Neuronal stem cell (in vitro differentiated cells): Measurements from ENCODE around the gene ANKAR.

ENCODE experiments used
- DNase-seq: peaks from one replicate; pipeline ENCODE4 v3.0.0-alpha.2; 2013; ENCODE audit warnings: low spot score
- H2AFZ ChIP-seq: one replicate; pipeline ENCODE4 v1.6.1; 2013; ENCODE audit warnings: mild to moderate bottlenecking, low read length, inconsistent platforms
- H2AK5ac ChIP-seq: 2 replicates; pipeline ENCODE4 v1.6.1; 2013; ENCODE audit warnings: low read depth, mild to moderate bottlenecking, inconsistent platforms, low read length, moderate library complexity, mixed read lengths
- H2BK120ac ChIP-seq: 2 replicates; pipeline ENCODE4 v1.6.1; 2013; ENCODE audit warnings: low read depth, mild to moderate bottlenecking, inconsistent platforms, low read length, moderate library complexity, mixed read lengths
- H2BK12ac ChIP-seq: one replicate; pipeline ENCODE4 v1.6.1; 2013; ENCODE audit warnings: low read length, inconsistent platforms
- H2BK15ac ChIP-seq: 2 replicates; pipeline ENCODE4 v1.6.1; 2013; ENCODE audit warnings: mild to moderate bottlenecking, low read length, inconsistent platforms, mixed read lengths
- H2BK5ac ChIP-seq: one replicate; pipeline ENCODE4 v1.6.1; 2013; ENCODE audit warnings: inconsistent platforms, mild to moderate bottlenecking, low read length, moderate library complexity
- H3K14ac ChIP-seq: one replicate; pipeline ENCODE4 v1.6.1; 2013; ENCODE audit warnings: low read length, inconsistent platforms
- H3K18ac ChIP-seq: 2 replicates; pipeline ENCODE4 v1.6.1; 2013; ENCODE audit warnings: low read length, inconsistent platforms
- H3K23ac ChIP-seq: 2 replicates; pipeline ENCODE4 v1.6.1; 2013; ENCODE audit warnings: low read depth, mild to moderate bottlenecking, mixed read lengths, low read length, inconsistent platforms; ENCODE audit not compliant: poor library complexity
- H3K27ac ChIP-seq: replicated peaks from 3 replicates; pipeline ENCODE4 v1.5.1; 2013; ENCODE audit warnings: low read length, inconsistent platforms
- H3K27me3 ChIP-seq, 3 experiments: 2 replicates each; pipeline ENCODE4 v1.6.1; 2013; ENCODE audit warnings: low read length in 3 of 3, mild to moderate bottlenecking in 2 of 3, inconsistent platforms in 1 of 3, low read depth in 1 of 3, mixed read lengths in 1 of 3, moderate library complexity in 1 of 3; ENCODE audit not compliant: control insufficient read depth in 3 of 3, insufficient read depth in 3 of 3
- H3K36me3 ChIP-seq, 2 donors: replicated peaks in 1 of 2; 2 replicates each; pipeline ENCODE4 v1.6.1; 2013; ENCODE audit warnings: low read length in 2 of 2; ENCODE audit not compliant: control insufficient read depth in 2 of 2, insufficient read depth in 2 of 2
- H3K4ac ChIP-seq: 2 replicates; pipeline ENCODE4 v1.6.1; 2013; ENCODE audit warnings: inconsistent platforms, mild to moderate bottlenecking, low read length, moderate library complexity
- H3K4me1 ChIP-seq, 2 donors: 1 replicate in 1 of 2; 2 replicates in 1 of 2; pipeline ENCODE4 v1.6.1; 2013; ENCODE audit warnings: low read length in 2 of 2, low read depth in 1 of 2; ENCODE audit not compliant: control insufficient read depth in 2 of 2, insufficient read depth in 1 of 2
- H3K4me2 ChIP-seq: one replicate; pipeline ENCODE4 v1.6.1; 2013; ENCODE audit warnings: mild to moderate bottlenecking, low read length, inconsistent platforms; ENCODE audit not compliant: insufficient read depth, poor library complexity, severe bottlenecking
- H3K4me3 ChIP-seq, 2 donors: 2 replicates each; pipeline ENCODE4 v1.5.1; 2013; ENCODE audit warnings: low read length in 2 of 2, mild to moderate bottlenecking in 2 of 2, inconsistent platforms in 1 of 2, moderate library complexity in 1 of 2
- H3K79me1 ChIP-seq: one replicate; pipeline ENCODE4 v1.6.1; 2013; ENCODE audit warnings: low read depth, mild to moderate bottlenecking, inconsistent platforms, low read length, moderate library complexity
- H3K9ac ChIP-seq: one replicate; pipeline ENCODE4 v1.6.1; 2013; ENCODE audit warnings: mild to moderate bottlenecking, low read depth, low read length, inconsistent platforms; ENCODE audit not compliant: poor library complexity
- H3K9me3 ChIP-seq, 2 donors: replicated peaks in 1 of 2; 2 replicates each; pipeline versions ENCODE3 to v1.6.1; 2013; ENCODE audit warnings: low read length in 2 of 2, mild to moderate bottlenecking in 2 of 2, inconsistent platforms in 1 of 2, low read depth in 1 of 2, mixed read lengths in 1 of 2, moderate library complexity in 1 of 2; ENCODE audit not compliant: control insufficient read depth in 2 of 2, insufficient read depth in 1 of 2
- H4K8ac ChIP-seq: one replicate; pipeline ENCODE4 v1.6.1; 2013; ENCODE audit warnings: low read depth, mild to moderate bottlenecking, inconsistent platforms, low read length, moderate library complexity
- H4K91ac ChIP-seq: one replicate; pipeline ENCODE4 v1.6.1; 2013; ENCODE audit warnings: low read length, low read depth, mild to moderate bottlenecking, inconsistent platforms; ENCODE audit not compliant: poor library complexity
- WGBS, 2 donors: extraction: QIAGEN DNeasy Blood & Tissue Kit; methylation state at CpG; one replicate each; pipeline ENCODE4 v1.1.7; 2013; ENCODE audit warnings: missing lambda C conversion rate in 2 of 2, mixed read lengths in 1 of 2; ENCODE audit not compliant: insufficient read length in 2 of 2, insufficient replicate concordance in 1 of 2; ENCODE audit errors: extremely low coverage in 2 of 2; 5-methylcytosine and 5-hydroxymethylcytosine counted together

Gene ANKAR

GRCh38 chr2:189635353-189635752 is 39.1 kb upstream of the ANKAR start:
- no peaks in the 10 kb centered on the region for H3K9me3 ChIP-seq
- no peak for DNase-seq
- H3K4me3 ChIP-seq: no peak overlapping the region
- H2BK15ac ChIP-seq: no peak overlapping the region
- no peak overlapping the region for H2AK5ac ChIP-seq
- H3K36me3 ChIP-seq: no peaks in the 10 kb centered on the region
- H3K18ac ChIP-seq: no peak overlapping the region
- H3K4me1 ChIP-seq: no peaks in the 10 kb centered on the region
- no peak overlapping the region for H3K4me2 ChIP-seq
- H3K9ac ChIP-seq: no peak overlapping the region
- H3K79me1 ChIP-seq: no peaks in the 10 kb centered on the region
- no peak overlapping the region for H2BK5ac ChIP-seq
- H4K8ac ChIP-seq: no peak overlapping the region
- no peak overlapping the region for H3K14ac ChIP-seq
- H3K4ac ChIP-seq: no peak overlapping the region
- H3K27me3 ChIP-seq: peaks cover 0 to 13% (median 0%) of the 10 kb centered on the region in 3 experiments
- H2BK120ac ChIP-seq: no peak overlapping the region
- H3K27ac ChIP-seq: no peak overlapping the region
- H3K23ac ChIP-seq: no peak overlapping the region
- H2AFZ ChIP-seq: no peak overlapping the region
- no peak overlapping the region for H4K91ac ChIP-seq
- no peak overlapping the region for H2BK12ac ChIP-seq
- WGBS, 2 donors: no CpG with 5 or more reads among the region's 2 CpGs

GRCh38 chr2:189638301-189639006 is 36.0 kb upstream of the ANKAR start:
- no peak overlapping the region for H3K23ac ChIP-seq
- H2AK5ac ChIP-seq: no peak overlapping the region
- no peak overlapping the region for H2AFZ ChIP-seq
- H3K9me3 ChIP-seq: no peaks in the 10 kb centered on the region
- no peak overlapping the region for H2BK120ac ChIP-seq
- no peak overlapping the region for H3K4me3 ChIP-seq
- H4K91ac ChIP-seq: no peak overlapping the region
- H3K79me1 ChIP-seq: no peaks in the 10 kb centered on the region
- no peak overlapping the region for H4K8ac ChIP-seq
- no peak overlapping the region for H2BK15ac ChIP-seq
- no peak for DNase-seq
- H3K18ac ChIP-seq: no peak overlapping the region
- no peak overlapping the region for H3K9ac ChIP-seq
- H3K4ac ChIP-seq: no peak overlapping the region
- H3K36me3 ChIP-seq: no peaks in the 10 kb centered on the region
- no peak overlapping the region for H3K4me2 ChIP-seq
- H3K14ac ChIP-seq: no peak overlapping the region
- no peak overlapping the region for H2BK12ac ChIP-seq
- no CpG with 5 or more reads among the region's 4 CpGs for WGBS, 2 donors
- no peak overlapping the region for H3K27ac ChIP-seq
- H3K27me3 ChIP-seq: peaks cover 0 to 13% (median 0%) of the 10 kb centered on the region in 3 experiments
- H2BK5ac ChIP-seq: no peak overlapping the region
- peaks cover 0 to 3% of the 10 kb centered on the region in 2 donors for H3K4me1 ChIP-seq

GRCh38 chr2:189639007-189639609 is 35.4 kb upstream of the ANKAR start:
- no peak overlapping the region for H3K23ac ChIP-seq
- H3K4me2 ChIP-seq: no peak overlapping the region
- WGBS, 2 donors: no CpG with 5 or more reads among the region's 3 CpGs
- no peak overlapping the region for H3K27ac ChIP-seq
- no peak overlapping the region for H2BK15ac ChIP-seq
- H2AK5ac ChIP-seq: no peak overlapping the region
- no peak overlapping the region for H2AFZ ChIP-seq
- no peak overlapping the region for H2BK120ac ChIP-seq
- H3K4ac ChIP-seq: no peak overlapping the region
- no peak overlapping the region for H2BK5ac ChIP-seq
- H3K14ac ChIP-seq: no peak overlapping the region
- H4K91ac ChIP-seq: no peak overlapping the region
- no peak overlapping the region for H3K9ac ChIP-seq
- peaks cover 0 to 13% (median 0%) of the 10 kb centered on the region in 3 experiments for H3K27me3 ChIP-seq
- DNase-seq: no peak
- H3K18ac ChIP-seq: no peak overlapping the region
- H2BK12ac ChIP-seq: no peak overlapping the region
- no peaks in the 10 kb centered on the region for H3K9me3 ChIP-seq
- H4K8ac ChIP-seq: no peak overlapping the region
- H3K36me3 ChIP-seq: no peaks in the 10 kb centered on the region
- no peak overlapping the region for H3K4me3 ChIP-seq
- peaks cover 0 to 3% of the 10 kb centered on the region in 2 donors for H3K4me1 ChIP-seq
- no peaks in the 10 kb centered on the region for H3K79me1 ChIP-seq

DNA sequence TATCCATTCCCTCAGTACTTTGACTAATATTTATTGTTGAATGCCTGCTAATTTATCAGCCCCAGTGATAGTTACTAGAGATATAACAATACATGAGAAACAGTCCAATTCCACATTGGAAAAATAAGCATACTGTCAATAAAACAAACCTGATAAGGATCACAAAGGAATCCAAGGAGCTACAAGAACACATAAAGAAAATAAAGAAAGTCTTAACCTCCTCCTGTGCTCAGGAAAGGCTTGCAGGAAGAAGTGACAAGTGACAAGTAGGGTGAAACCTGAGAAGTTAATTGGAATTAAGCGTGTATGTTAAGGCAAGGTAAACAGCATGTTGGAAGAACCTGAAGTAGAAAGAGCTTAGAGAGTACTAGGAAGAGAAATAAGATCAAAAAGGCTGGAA is 33.5 kb upstream of the ANKAR start:
- no peak overlapping the region for H3K23ac ChIP-seq
- H3K9ac ChIP-seq: no peak overlapping the region
- H2BK15ac ChIP-seq: no peak overlapping the region
- H3K4me2 ChIP-seq: no peak overlapping the region
- no peaks in the 10 kb centered on the region for H3K79me1 ChIP-seq
- H3K4ac ChIP-seq: no peak overlapping the region
- H3K14ac ChIP-seq: no peak overlapping the region
- H2BK5ac ChIP-seq: no peak overlapping the region
- WGBS, 2 donors: no CpG with 5 or more reads among the region's 1 CpG
- no peak overlapping the region for H4K91ac ChIP-seq
- no peaks in the 10 kb centered on the region for H3K36me3 ChIP-seq
- no peak overlapping the region for H3K27ac ChIP-seq
- no peak overlapping the region for H2BK12ac ChIP-seq
- no peaks in the 10 kb centered on the region for H3K9me3 ChIP-seq
- H2AFZ ChIP-seq: no peak overlapping the region
- H3K18ac ChIP-seq: no peak overlapping the region
- H3K4me3 ChIP-seq: no peak overlapping the region
- H3K27me3 ChIP-seq: peaks cover 0 to 13% (median 0%) of the 10 kb centered on the region in 3 experiments
- no peak overlapping the region for H2AK5ac ChIP-seq
- no peak overlapping the region for H4K8ac ChIP-seq
- H2BK120ac ChIP-seq: no peak overlapping the region
- H3K4me1 ChIP-seq: peaks cover 0 to 3% of the 10 kb centered on the region in 2 donors
- no peak for DNase-seq
